Smooth muscle cell (in vitro differentiated cells): ENCODE data around the gene ITGB7. TPM values are rescaled to one million over a fixed set of nuclear protein-coding genes. Genes with fewer than 3 reads are reported as not detected.
"Not testable (repeated sequence)": the region's sequence is repeated elsewhere in the genome, so short reads cannot be mapped to it uniquely, and the experiment has no call there.

Experiments
- DNase-seq: peaks from one replicate; lab custom pipeline; 2025; ENCODE audit not compliant: unreplicated experiment; lab: John Stamatoyannopoulos, UW
- H2AFZ ChIP-seq: fragments of 200-600 bp; sonication (generic); 2 replicates; pipeline ENCODE4 v1.6.0; 2016; ENCODE audit warnings: antibody characterized with exemption, low read depth, mild to moderate bottlenecking
- H3F3A ChIP-seq: fragments of 200-600 bp; sonication (generic); 2 replicates; pipeline ENCODE4 v1.6.0; 2017; ENCODE audit warnings: antibody characterized with exemption, low read depth
- H3K27ac ChIP-seq: fragments of 200-600 bp; sonication (generic); 2 replicates; pipeline ENCODE4 v1.5.1; 2016; ENCODE audit warnings: low read depth, mild to moderate bottlenecking
- H3K27me3 ChIP-seq: fragments of 200-600 bp; sonication (generic); 2 replicates; pipeline ENCODE4 v1.6.1; 2016; ENCODE audit warnings: low read depth, mild to moderate bottlenecking
- H3K36me3 ChIP-seq: fragments of 200-600 bp; sonication (generic); 2 replicates; pipeline ENCODE4 v1.5.1; 2016; ENCODE audit warnings: low read depth
- H3K4me1 ChIP-seq: fragments of 200-600 bp; sonication (generic); 2 replicates; pipeline ENCODE4 v1.5.1; 2016; ENCODE audit warnings: low read depth
- H3K4me2 ChIP-seq: fragments of 200-600 bp; sonication (generic); 2 replicates; pipeline ENCODE4 v1.6.0; 2016; ENCODE audit warnings: mild to moderate bottlenecking
- H3K4me3 ChIP-seq: fragments of 200-600 bp; sonication (generic); 2 replicates; pipeline ENCODE4 v1.5.1; 2016; ENCODE audit warnings: mild to moderate bottlenecking
- H3K79me2 ChIP-seq: fragments of 200-600 bp; sonication (generic); 2 replicates; pipeline ENCODE4 v1.6.0; 2016; ENCODE audit warnings: low read depth, mild to moderate bottlenecking
- H3K9ac ChIP-seq: fragments of 200-600 bp; sonication (generic); 2 replicates; pipeline ENCODE4 v1.6.0; 2016; ENCODE audit warnings: low read depth
- H3K9me3 ChIP-seq: fragments of 200-600 bp; sonication (generic); replicated peaks from 2 replicates; pipeline ENCODE4 v1.5.1; 2016; ENCODE audit warnings: low read depth
- H4K20me1 ChIP-seq: fragments of 200-600 bp; sonication (generic); 2 replicates; pipeline ENCODE4 v1.6.0; 2016; ENCODE audit warnings: low read depth
- CTCF ChIP-seq: fragments of 200-600 bp; sonication (generic); IDR thresholded peaks from 2 replicates; pipeline ENCODE4 v1.5.1; 2017; ENCODE audit warnings: borderline replicate concordance, mild to moderate bottlenecking, antibody characterized with exemption; ENCODE audit not compliant: insufficient read depth, poor library complexity, severe bottlenecking
- WGBS: methylation state at CpG from one replicate; pipeline ENCODE4 v1.1.7; 2016; ENCODE audit warnings: low lambda C conversion rate; 5-methylcytosine and 5-hydroxymethylcytosine counted together
- polyA plus RNA-seq: library from polyadenylated mRNA; unstranded; fragments of >200 nt; fragmentation: Nextera tagmentation; extraction: Ambion mirVana; gene quantifications from 2 replicates; pipeline ENCODE4 v1.2.1, GENCODE V29; 2016
- total RNA-seq: library from RNA; depleted of rRNA; stranded (reverse); fragments of >200 nt; gene quantifications from 2 replicates; pipeline ENCODE4 v1.2.3, GENCODE V29; 2014

ITGB7 gene
- total and polyA plus RNA-seq, 2 experiments from 2014 or later, result 5.8 TPM; not detected in 1

DNA sequence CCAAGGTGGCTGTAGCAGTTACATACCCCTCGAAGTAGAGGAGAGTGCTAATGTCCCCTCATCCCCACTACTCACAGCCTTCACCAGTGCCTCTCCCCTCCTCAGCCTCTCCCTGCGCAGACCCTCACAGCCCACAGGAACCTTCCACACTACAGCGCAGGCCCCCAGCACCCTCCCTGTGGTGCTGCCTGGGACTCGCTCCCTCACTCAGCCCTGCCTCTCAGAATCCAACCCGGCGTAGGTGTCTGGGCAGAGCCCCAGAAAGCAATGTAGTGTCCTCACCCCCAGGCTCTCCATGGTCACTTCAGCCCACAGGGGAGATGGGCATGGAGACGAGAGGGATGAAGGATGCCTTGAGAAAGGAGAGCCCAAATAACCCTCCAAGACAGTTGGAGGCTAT lies 37.4 kb downstream of the ITGB7 start:
- WGBS, result 98% methylated on average over 7 of the region's 7 CpGs
- DNase-seq, result no peak

DNA sequence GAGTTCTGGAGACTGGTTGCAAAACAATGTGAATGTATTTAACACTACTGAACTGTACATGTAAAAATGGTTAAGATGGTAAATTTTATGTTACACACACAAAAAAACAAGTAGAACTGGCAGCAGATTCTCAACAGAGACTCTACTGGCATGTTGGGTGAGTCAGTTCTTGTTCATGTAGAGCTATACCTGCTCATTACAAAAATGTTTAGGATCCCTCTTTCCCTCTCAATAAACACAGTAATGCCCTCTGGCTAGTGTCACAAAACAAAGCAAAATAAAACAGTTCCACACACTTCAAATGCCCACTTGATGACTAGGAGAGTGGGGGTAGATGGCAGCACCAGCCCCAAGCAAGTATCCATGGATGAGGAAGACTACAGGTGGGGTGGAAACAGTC lies 40.2 kb downstream of the ITGB7 start:
- no peaks in the 10 kb centered on the region for H3K27me3 ChIP-seq
- H3K27ac ChIP-seq, result no peak overlapping the region
- H3K36me3 ChIP-seq, result no peaks in the 10 kb centered on the region
- no peaks in the 10 kb centered on the region for H3K79me2 ChIP-seq
- H3F3A ChIP-seq, result no peaks in the 10 kb centered on the region
- no peak overlapping the region for H3K9ac ChIP-seq
- no peak for TF ChIP-seq CTCF
- no peaks in the 10 kb centered on the region for H3K4me1 ChIP-seq
- H3K4me3 ChIP-seq, result no peak overlapping the region
- no peak for DNase-seq
- no peak overlapping the region for H3K4me2 ChIP-seq
- no peaks in the 10 kb centered on the region for H4K20me1 ChIP-seq
- no peak overlapping the region for H2AFZ ChIP-seq
- no peaks in the 10 kb centered on the region for H3K9me3 ChIP-seq

More for the DNA sequence above, 37.4 kb downstream of the ITGB7 start:
- no peaks in the 10 kb centered on the region for H3K79me2 ChIP-seq
- H3K9me3 ChIP-seq, result no peaks in the 10 kb centered on the region
- no peaks in the 10 kb centered on the region for H3K36me3 ChIP-seq
- no peak overlapping the region for H3K27ac ChIP-seq
- H3K4me3 ChIP-seq, result no peak overlapping the region
- no peaks in the 10 kb centered on the region for H3F3A ChIP-seq
- no peak overlapping the region for H2AFZ ChIP-seq
- no peaks in the 10 kb centered on the region for H4K20me1 ChIP-seq
- H3K4me2 ChIP-seq, result no peak overlapping the region
- H3K4me1 ChIP-seq, result peaks cover under 1% of the 10 kb centered on the region
- no peak overlapping the region for H3K9ac ChIP-seq
- H3K27me3 ChIP-seq, result no peaks in the 10 kb centered on the region
- TF ChIP-seq CTCF, result no peak

- not testable (repeated sequence) for H4K20me1 ChIP-seq, H3K4me3 ChIP-seq, H2AFZ ChIP-seq, DNase-seq, H3K36me3 ChIP-seq, H3K27me3 ChIP-seq, H3K27ac ChIP-seq, H3F3A ChIP-seq, H3K4me1 ChIP-seq, H3K9me3 ChIP-seq, H3K4me2 ChIP-seq, H3K79me2 ChIP-seq, H3K9ac ChIP-seq
- WGBS, result 94% methylated on average over 2 of the region's 2 CpGs
These were observed 44.0 kb downstream of the ITGB7 start for GRCh38 chr12:53163008-53163407.

- Histone ChIP-seq H3K4me2 (no peak overlapping the region), H3F3A (no peaks in the 10 kb centered on the region), H3K9me3 (no peaks in the 10 kb centered on the region), H3K79me2 (no peaks in the 10 kb centered on the region), H3K27me3 (no peaks in the 10 kb centered on the region), H4K20me1 (no peaks in the 10 kb centered on the region), H3K9ac (no peak overlapping the region), H3K27ac (no peak overlapping the region), H3K36me3 (no peaks in the 10 kb centered on the region), H2AFZ (no peak overlapping the region), H3K4me3 (no peak overlapping the region), H3K4me1 (no peaks in the 10 kb centered on the region)
- WGBS, result 92% methylated on average over 8 of the region's 8 CpGs
- no peak for TF ChIP-seq CTCF
- DNase-seq, result no peak
These were observed 45.7 kb downstream of the ITGB7 start for GRCh38 chr12:53161119-53161911.
